Adipocyte (in vitro differentiated cells): Measurements from ENCODE around the gene SH3RF3.

Experiments
- DNase-seq: peaks from one replicate; pipeline ENCODE4 v3.0.0-alpha.2; 2015; ENCODE audit warnings: low read depth
- H3K27me3 ChIP-seq: replicated peaks from 2 replicates; pipeline ENCODE4 v1.7.0; 2013; ENCODE audit warnings: mild to moderate bottlenecking, low read length, moderate library complexity; ENCODE audit not compliant: control insufficient read depth, insufficient read depth
- H3K36me3 ChIP-seq: 2 replicates; pipeline ENCODE4 v1.7.0; 2013; ENCODE audit warnings: low read length, mild to moderate bottlenecking, moderate library complexity; ENCODE audit not compliant: control insufficient read depth, insufficient read depth, severe bottlenecking
- H3K4me1 ChIP-seq: 2 replicates; pipeline ENCODE4 v1.7.0; 2013; ENCODE audit warnings: mild to moderate bottlenecking, low read length, moderate library complexity; ENCODE audit not compliant: control insufficient read depth, insufficient read depth
- H3K4me3 ChIP-seq: 2 replicates; pipeline ENCODE4 v1.7.0; 2013; ENCODE audit warnings: mild to moderate bottlenecking, low read length, moderate library complexity
- H3K9ac ChIP-seq: 2 replicates; pipeline ENCODE4 v1.7.0; 2013; ENCODE audit warnings: mild to moderate bottlenecking, low read length, moderate library complexity
- H3K9me3 ChIP-seq: 2 replicates; pipeline ENCODE4 v1.7.0; 2013; ENCODE audit warnings: mild to moderate bottlenecking, low read length, moderate library complexity; ENCODE audit not compliant: control insufficient read depth

Gene SH3RF3

GRCh38 chr2:109364217-109364616, 235.2 kb downstream of the SH3RF3 start:
- peaks cover 5% of the 10 kb centered on the region for H3K9me3 ChIP-seq
- H3K27me3 ChIP-seq, result no peaks in the 10 kb centered on the region
- H3K4me3 ChIP-seq, result no peak overlapping the region
- no peak overlapping the region for H3K9ac ChIP-seq
- H3K36me3 ChIP-seq, result no peaks in the 10 kb centered on the region
- peak; percentile 16 for DNase-seq
- H3K4me1 ChIP-seq, result no peaks in the 10 kb centered on the region

- Histone ChIP-seq H3K27me3 (no peaks in the 10 kb centered on the region), H3K4me1 (no peaks in the 10 kb centered on the region), H3K9ac (no peak overlapping the region), H3K36me3 (no peaks in the 10 kb centered on the region), H3K4me3 (no peak overlapping the region), H3K9me3 (peaks cover 5% of the 10 kb centered on the region)
- no peak for DNase-seq
Observed at GRCh38 chr2:109365131-109365530, 236.1 kb downstream of the SH3RF3 start.

GRCh38 chr2:109367683-109368082, 238.7 kb downstream of the SH3RF3 start:
- Histone ChIP-seq H3K27me3 (no peaks in the 10 kb centered on the region), H3K9ac (no peak overlapping the region), H3K9me3 (no peaks in the 10 kb centered on the region), H3K4me1 (no peaks in the 10 kb centered on the region), H3K4me3 (no peak overlapping the region), H3K36me3 (peaks cover 8% of the 10 kb centered on the region)
- DNase-seq, result no peak

DNA sequence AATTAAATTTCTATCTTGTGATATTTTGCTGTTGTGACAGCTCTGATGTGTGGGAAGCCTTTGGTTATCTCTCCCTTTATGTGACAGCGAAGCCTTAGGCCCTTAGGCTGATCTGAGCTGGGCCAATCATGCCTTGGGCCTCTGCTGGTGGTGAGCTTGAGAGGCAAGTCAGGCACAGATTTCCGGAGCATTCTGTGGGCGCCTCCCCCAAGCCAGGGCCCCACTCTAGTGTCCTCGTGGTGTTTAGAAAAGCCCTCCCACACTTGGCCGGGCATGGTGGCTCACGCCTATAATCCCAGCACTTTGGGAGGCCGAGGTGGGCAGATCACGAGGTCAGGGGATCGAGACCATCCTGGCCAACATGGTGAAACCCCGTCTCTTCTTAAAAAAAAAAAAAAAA, 239.8 kb downstream of the SH3RF3 start:
- no peak for DNase-seq
- H3K4me1 ChIP-seq, result no peaks in the 10 kb centered on the region
- H3K9ac ChIP-seq, result no peak overlapping the region
- peaks cover 19% of the 10 kb centered on the region for H3K36me3 ChIP-seq
- no peaks in the 10 kb centered on the region for H3K27me3 ChIP-seq
- no peak overlapping the region for H3K4me3 ChIP-seq
- H3K9me3 ChIP-seq, result no peaks in the 10 kb centered on the region

DNA sequence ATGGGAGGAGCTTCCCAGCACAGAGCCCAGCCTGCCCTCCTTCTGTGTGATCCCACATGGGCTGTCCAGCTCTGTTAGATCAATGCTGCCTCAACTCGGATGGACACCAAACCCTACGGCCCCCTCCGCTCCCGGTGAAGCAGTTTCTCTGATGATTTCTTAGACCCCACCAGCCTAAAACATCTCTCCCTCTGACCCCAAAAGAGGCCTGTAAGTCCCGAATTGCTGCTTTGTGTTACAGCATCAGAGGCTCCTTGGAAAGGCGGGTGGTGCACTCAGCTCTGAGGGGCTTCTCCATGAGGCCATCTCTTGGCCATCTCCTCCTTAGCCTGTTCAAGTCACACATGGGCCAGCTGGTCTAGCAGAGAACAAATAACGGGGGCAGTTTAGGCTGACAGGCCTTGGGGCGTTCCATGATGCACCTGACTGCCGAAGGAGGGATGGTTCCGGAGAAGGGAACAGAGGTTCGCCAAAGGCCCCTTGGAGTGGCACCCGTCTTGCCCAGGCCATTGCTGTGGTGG, 240.7 kb downstream of the SH3RF3 start:
- no peak for DNase-seq
- H3K9me3 ChIP-seq, result no peaks in the 10 kb centered on the region
- H3K4me1 ChIP-seq, result no peaks in the 10 kb centered on the region
- H3K4me3 ChIP-seq, result no peak overlapping the region
- H3K36me3 ChIP-seq, result peaks cover 27% of the 10 kb centered on the region
- no peaks in the 10 kb centered on the region for H3K27me3 ChIP-seq
- H3K9ac ChIP-seq, result no peak overlapping the region

DNA sequence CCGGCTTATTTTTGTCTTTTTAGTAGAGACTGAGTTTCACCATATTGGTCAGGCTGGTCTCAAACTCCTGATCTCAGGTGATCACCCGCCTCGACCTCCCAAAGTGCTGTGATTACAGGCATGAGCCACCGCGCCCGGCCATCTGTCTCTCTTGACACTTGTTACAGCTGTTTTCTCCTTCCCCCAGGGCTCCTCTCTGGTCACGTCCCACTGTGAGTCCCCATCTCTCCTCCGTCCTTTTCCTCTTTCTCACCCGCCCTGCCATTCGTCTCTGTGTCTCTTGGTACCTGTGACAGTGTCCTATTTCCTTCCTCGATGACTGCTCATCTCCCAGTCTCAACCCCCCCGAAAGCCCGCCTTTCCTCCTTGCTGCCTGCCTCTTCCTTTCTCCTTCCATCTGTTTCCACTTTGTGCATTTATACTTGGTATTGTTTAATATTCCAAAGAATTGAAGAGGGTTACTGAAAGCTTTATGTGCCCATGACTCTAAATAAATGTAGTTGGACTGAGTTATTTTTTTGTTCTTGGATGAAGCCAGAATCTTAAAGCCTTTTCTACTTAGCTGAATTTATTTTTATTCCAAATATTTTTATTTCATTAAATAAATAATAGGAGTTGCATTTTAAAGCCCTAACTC, 241.5 kb downstream of the SH3RF3 start:
- DNase-seq, result no peak
- Histone ChIP-seq H3K9ac (no peak overlapping the region), H3K9me3 (no peaks in the 10 kb centered on the region)

DNA sequence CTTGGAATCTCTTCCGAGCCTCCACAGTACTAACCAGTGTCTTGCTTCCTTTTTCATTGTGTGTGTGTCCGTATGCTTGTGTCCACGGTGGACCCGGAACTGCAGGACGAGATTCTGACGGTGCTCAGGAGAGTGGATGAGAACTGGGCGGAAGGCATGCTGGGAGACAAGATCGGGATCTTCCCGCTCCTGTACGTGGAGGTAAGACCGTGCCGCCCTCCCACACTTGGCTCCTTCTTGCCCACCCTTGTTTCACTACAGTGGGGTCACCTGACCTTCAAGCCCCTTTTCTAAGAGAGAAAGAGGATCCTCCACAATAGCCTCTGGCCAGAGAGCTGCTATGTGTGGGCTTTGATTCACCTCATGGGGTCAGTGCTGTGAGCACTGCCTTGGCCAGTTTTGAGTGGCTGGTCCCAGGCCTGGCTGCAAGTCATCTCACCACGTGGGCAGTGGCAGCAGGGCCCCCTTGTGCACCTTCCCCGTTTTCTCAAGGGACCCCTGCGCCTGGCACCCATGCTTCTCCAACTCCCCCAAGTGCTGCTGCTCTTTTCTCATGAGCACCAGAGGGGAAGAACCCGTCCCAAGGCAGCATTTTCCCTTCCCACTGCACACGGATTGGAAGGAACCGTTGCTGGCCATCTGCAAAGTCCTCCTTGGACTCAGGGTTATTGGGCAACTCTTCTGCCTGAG, 242.6 kb downstream of the SH3RF3 start:
- no peaks in the 10 kb centered on the region for H3K4me1 ChIP-seq
- H3K4me3 ChIP-seq, result no peak overlapping the region
- DNase-seq, result no peak
- no peak overlapping the region for H3K9ac ChIP-seq
- no peaks in the 10 kb centered on the region for H3K27me3 ChIP-seq
- peaks cover 32% of the 10 kb centered on the region for H3K36me3 ChIP-seq
- H3K9me3 ChIP-seq, result no peaks in the 10 kb centered on the region

More for the DNA sequence above, 241.5 kb downstream of the SH3RF3 start:
- Histone ChIP-seq H3K27me3 (no peaks in the 10 kb centered on the region), H3K36me3 (peaks cover 32% of the 10 kb centered on the region), H3K4me1 (no peaks in the 10 kb centered on the region), H3K4me3 (no peak overlapping the region)

GRCh38 chr2:109372171-109372568, 243.2 kb downstream of the SH3RF3 start:
- no peak overlapping the region for H3K4me3 ChIP-seq
- no peaks in the 10 kb centered on the region for H3K4me1 ChIP-seq
- no peak for DNase-seq
- peaks cover 32% of the 10 kb centered on the region for H3K36me3 ChIP-seq
- H3K27me3 ChIP-seq, result no peaks in the 10 kb centered on the region
- H3K9ac ChIP-seq, result no peak overlapping the region
- H3K9me3 ChIP-seq, result no peaks in the 10 kb centered on the region

- no peak for DNase-seq
- Histone ChIP-seq H3K4me1 (no peaks in the 10 kb centered on the region), H3K36me3 (peaks cover 32% of the 10 kb centered on the region), H3K27me3 (no peaks in the 10 kb centered on the region), H3K9me3 (no peaks in the 10 kb centered on the region), H3K4me3 (no peak overlapping the region), H3K9ac (no peak overlapping the region)
Observed at GRCh38 chr2:109372614-109373013, 243.6 kb downstream of the SH3RF3 start.

- Histone ChIP-seq H3K36me3 (peaks cover 32% of the 10 kb centered on the region), H3K4me1 (no peaks in the 10 kb centered on the region), H3K4me3 (no peak overlapping the region), H3K27me3 (no peaks in the 10 kb centered on the region), H3K9me3 (no peaks in the 10 kb centered on the region), H3K9ac (no peak overlapping the region)
- DNase-seq, result no peak
Observed at GRCh38 chr2:109373791-109374547, 245.0 kb downstream of the SH3RF3 start.

DNA sequence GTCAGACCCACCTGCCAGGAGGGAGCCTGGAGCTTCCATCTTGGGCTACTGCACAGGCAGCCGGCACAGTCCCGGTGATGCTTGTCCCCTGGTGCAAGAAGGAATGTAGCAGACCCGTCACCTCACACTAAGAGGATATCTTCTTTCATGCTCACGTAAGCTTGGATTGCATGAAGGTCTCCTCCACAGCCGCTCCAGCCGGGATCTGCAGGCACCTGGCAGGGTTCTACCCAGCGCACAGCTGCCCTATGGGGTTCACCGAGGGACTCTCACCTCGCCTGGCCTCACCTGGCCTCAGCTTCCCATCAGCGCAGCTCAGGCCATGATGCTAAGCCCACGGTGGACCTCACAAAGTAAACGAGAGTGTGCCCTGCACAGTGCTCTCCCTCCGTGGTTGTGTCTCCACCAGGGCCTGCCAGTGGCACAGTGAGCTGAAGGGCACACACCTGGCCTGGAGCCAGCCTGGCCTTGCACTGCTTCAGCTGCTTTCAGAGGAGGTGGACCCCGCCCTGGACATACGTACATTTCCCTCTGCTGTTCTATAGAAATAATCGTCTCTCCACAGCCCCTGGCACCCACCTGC, 245.6 kb downstream of the SH3RF3 start:
- Histone ChIP-seq H3K4me1 (no peaks in the 10 kb centered on the region), H3K4me3 (no peak overlapping the region), H3K36me3 (peaks cover 32% of the 10 kb centered on the region), H3K9ac (no peak overlapping the region), H3K9me3 (no peaks in the 10 kb centered on the region), H3K27me3 (no peaks in the 10 kb centered on the region)
- DNase-seq, result no peak
